WTC11 (cell line): ENCODE data around the gene IRF3. TPM values are rescaled to one million over a fixed set of nuclear protein-coding genes. Genes with fewer than 3 reads are reported as not detected.

ENCODE experiments used
- ETV6 ChIP-seq: sonication (generic); formaldehyde crosslinking; IDR thresholded peaks from 2 replicates; pipeline ENCODE4 v1.8.1; 2022; ENCODE audit warnings: mild to moderate bottlenecking, missing genetic modification reagents
- FOXK1 ChIP-seq: sonication (generic); formaldehyde crosslinking; IDR thresholded peaks from 2 replicates; pipeline ENCODE4 v1.8.0; 2022; ENCODE audit warnings: mild to moderate bottlenecking, moderate library complexity, missing genetic modification reagents
- JAZF1 ChIP-seq: fragments of 250-450 bp; sonication (Bioruptor Pico); IDR thresholded peaks from 2 replicates; pipeline ENCODE4 v1.9.0; 2021; ENCODE audit warnings: moderate library complexity, mild to moderate bottlenecking, inconsistent platforms
- JUN ChIP-seq: sonication (generic); formaldehyde crosslinking; IDR thresholded peaks from 2 replicates; pipeline ENCODE4 v1.8.0; 2023; ENCODE audit warnings: mild to moderate bottlenecking, missing genetic modification reagents
- MYBL2 ChIP-seq: sonication (generic); formaldehyde crosslinking; IDR thresholded peaks from 2 replicates; pipeline ENCODE4 v1.8.1; 2023; ENCODE audit warnings: mild to moderate bottlenecking, moderate library complexity, missing genetic modification reagents
- NFYB ChIP-seq: sonication (generic); formaldehyde crosslinking; conservative IDR thresholded peaks from 2 replicates; pipeline ENCODE4 v1.8.0; 2022; ENCODE audit warnings: low read depth, missing genetic modification reagents
- NR2C2 ChIP-seq: sonication (generic); formaldehyde crosslinking; IDR thresholded peaks from 2 replicates; pipeline ENCODE4 v1.8.0; 2022; ENCODE audit warnings: mild to moderate bottlenecking, missing genetic modification reagents
- OVOL2 ChIP-seq: fragments of 250-450 bp; sonication (Bioruptor Pico); IDR thresholded peaks from 2 replicates; pipeline ENCODE4 v1.9.0; 2021; ENCODE audit warnings: mild to moderate bottlenecking, borderline replicate concordance
- RORB ChIP-seq: fragments of 250-450 bp; sonication (Bioruptor Pico); IDR thresholded peaks from 2 replicates; pipeline ENCODE4 v1.9.0; 2021; ENCODE audit warnings: mild to moderate bottlenecking
- SOX15 ChIP-seq: fragments of 250-450 bp; sonication (Bioruptor Pico); IDR thresholded peaks from 2 replicates; pipeline ENCODE4 v1.9.0; 2021; ENCODE audit warnings: mild to moderate bottlenecking
- ZNF263 ChIP-seq: sonication (generic); formaldehyde crosslinking; IDR thresholded peaks from 2 replicates; pipeline ENCODE4 v1.8.1; 2022; ENCODE audit warnings: low read depth, mild to moderate bottlenecking, moderate library complexity, missing genetic modification reagents
- ZNF317 ChIP-seq: sonication (generic); formaldehyde crosslinking; IDR thresholded peaks from 2 replicates; pipeline ENCODE4 v1.8.1; 2023; ENCODE audit warnings: low read depth, mild to moderate bottlenecking, moderate library complexity, missing genetic modification reagents, borderline replicate concordance
- ZNF671 ChIP-seq: fragments of 250-450 bp; sonication (Bioruptor Pico); IDR thresholded peaks from 2 replicates; pipeline ENCODE4 v1.8.0; 2021; ENCODE audit warnings: mild to moderate bottlenecking
- total RNA-seq: library from RNA; stranded (reverse); gene quantifications from 3 replicates; pipeline ENCODE4 v1.2.3, GENCODE V29; 2021
- TF ChIP-seq, protein P1 (sequence below): sonication (generic); formaldehyde crosslinking; IDR thresholded peaks from 2 replicates; pipeline ENCODE4 v1.8.1; 2022; ENCODE audit warnings: mild to moderate bottlenecking, moderate library complexity, missing genetic modification reagents
- TF ChIP-seq, protein P2 (sequence below): fragments of 250-450 bp; sonication (Bioruptor Pico); IDR thresholded peaks from 2 replicates; pipeline ENCODE4 v1.9.0; 2021; ENCODE audit warnings: mild to moderate bottlenecking, borderline replicate concordance
- TF ChIP-seq, protein P3 (sequence below): sonication (generic); formaldehyde crosslinking; IDR thresholded peaks from 2 replicates; pipeline ENCODE4 v1.8.0; 2022; ENCODE audit warnings: mild to moderate bottlenecking, missing genetic modification reagents
- TF ChIP-seq, protein P4 (sequence below): sonication (generic); formaldehyde crosslinking; IDR thresholded peaks from 2 replicates; pipeline ENCODE4 v1.8.1; 2022; ENCODE audit warnings: mild to moderate bottlenecking, missing genetic modification reagents, moderate library complexity, borderline replicate concordance
- TF ChIP-seq, protein P5 (sequence below): sonication (generic); formaldehyde crosslinking; IDR thresholded peaks from 2 replicates; pipeline ENCODE4 v1.8.1; 2023; ENCODE audit warnings: mild to moderate bottlenecking, missing genetic modification reagents, moderate library complexity
- TF ChIP-seq, protein P6 (sequence below): sonication (generic); formaldehyde crosslinking; IDR thresholded peaks from 2 replicates; pipeline ENCODE4 v1.8.1; 2023; ENCODE audit warnings: mild to moderate bottlenecking, moderate library complexity, missing genetic modification reagents
- TF ChIP-seq, protein P7 (sequence below): sonication (generic); formaldehyde crosslinking; IDR thresholded peaks from 2 replicates; pipeline ENCODE4 v1.8.1; 2023; ENCODE audit warnings: mild to moderate bottlenecking, missing genetic modification reagents
- TF ChIP-seq, protein P8 (sequence below): sonication (generic); formaldehyde crosslinking; IDR thresholded peaks from 2 replicates; pipeline ENCODE4 v1.8.0; 2023; ENCODE audit warnings: missing genetic modification reagents, mild to moderate bottlenecking, borderline replicate concordance

IRF3 gene
- total RNA-seq, 1 experiment from 2014 or later = 165 TPM

DNA sequence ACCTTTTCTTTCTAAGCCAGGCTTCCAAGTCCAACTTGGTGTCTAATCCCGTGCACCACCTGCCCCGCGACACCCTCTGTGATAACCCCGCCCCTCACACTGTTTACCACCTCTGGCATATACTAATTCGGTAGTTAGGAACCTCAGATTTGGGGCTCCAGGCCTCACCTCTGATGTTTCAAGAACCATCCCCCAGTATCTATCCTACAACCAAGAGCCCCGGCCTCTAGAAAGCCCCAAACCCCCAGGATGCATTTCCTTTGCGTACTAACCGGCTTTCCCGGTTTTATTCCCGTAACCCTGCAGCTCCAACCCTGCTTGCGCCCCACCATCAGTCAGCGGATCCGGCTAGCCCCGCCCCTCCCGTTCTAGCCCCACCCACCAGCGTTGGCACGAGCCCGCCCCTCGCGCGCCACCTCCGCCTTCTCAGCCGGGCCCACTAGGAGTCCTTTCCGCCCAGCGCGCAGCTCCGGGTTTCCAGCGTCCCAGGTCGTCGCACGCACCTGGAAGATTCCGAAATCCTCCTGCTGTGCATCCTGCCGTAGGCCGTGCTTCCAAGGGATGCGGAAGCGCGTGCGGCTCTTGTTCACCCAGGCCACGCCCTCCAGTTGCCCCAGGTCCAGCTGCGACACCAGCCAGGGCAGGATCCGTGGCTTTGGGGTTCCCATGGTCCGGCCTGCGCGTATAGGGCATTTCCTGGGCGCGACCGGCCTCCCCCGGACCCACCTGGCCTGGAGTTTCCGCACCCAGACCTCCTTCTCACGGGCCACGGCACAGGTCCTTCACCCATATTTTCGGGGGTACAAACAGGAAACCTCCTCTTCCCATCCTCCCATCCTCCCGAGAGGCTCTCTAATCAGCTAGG lies 1.3 kb downstream of the IRF3 start (continued):
- TF ChIP-seq, protein P1, sequence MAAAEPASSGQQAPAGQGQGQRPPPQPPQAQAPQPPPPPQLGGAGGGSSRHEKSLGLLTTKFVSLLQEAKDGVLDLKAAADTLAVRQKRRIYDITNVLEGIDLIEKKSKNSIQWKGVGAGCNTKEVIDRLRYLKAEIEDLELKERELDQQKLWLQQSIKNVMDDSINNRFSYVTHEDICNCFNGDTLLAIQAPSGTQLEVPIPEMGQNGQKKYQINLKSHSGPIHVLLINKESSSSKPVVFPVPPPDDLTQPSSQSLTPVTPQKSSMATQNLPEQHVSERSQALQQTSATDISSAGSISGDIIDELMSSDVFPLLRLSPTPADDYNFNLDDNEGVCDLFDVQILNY (CRISPR knock-in tag) = 0 out of 2 replicates have a peak, but pooled peaks have one; percentile 75
- 0 out of 2 replicates have a peak, but pooled peaks have one; percentile 40 for TF ChIP-seq ZNF317
- TF ChIP-seq ZNF263 (CRISPR knock-in tag) = no peak
- no peak for TF ChIP-seq JAZF1 (CRISPR knock-in tag)
- no peak for TF ChIP-seq NFYB
- TF ChIP-seq, protein P2, sequence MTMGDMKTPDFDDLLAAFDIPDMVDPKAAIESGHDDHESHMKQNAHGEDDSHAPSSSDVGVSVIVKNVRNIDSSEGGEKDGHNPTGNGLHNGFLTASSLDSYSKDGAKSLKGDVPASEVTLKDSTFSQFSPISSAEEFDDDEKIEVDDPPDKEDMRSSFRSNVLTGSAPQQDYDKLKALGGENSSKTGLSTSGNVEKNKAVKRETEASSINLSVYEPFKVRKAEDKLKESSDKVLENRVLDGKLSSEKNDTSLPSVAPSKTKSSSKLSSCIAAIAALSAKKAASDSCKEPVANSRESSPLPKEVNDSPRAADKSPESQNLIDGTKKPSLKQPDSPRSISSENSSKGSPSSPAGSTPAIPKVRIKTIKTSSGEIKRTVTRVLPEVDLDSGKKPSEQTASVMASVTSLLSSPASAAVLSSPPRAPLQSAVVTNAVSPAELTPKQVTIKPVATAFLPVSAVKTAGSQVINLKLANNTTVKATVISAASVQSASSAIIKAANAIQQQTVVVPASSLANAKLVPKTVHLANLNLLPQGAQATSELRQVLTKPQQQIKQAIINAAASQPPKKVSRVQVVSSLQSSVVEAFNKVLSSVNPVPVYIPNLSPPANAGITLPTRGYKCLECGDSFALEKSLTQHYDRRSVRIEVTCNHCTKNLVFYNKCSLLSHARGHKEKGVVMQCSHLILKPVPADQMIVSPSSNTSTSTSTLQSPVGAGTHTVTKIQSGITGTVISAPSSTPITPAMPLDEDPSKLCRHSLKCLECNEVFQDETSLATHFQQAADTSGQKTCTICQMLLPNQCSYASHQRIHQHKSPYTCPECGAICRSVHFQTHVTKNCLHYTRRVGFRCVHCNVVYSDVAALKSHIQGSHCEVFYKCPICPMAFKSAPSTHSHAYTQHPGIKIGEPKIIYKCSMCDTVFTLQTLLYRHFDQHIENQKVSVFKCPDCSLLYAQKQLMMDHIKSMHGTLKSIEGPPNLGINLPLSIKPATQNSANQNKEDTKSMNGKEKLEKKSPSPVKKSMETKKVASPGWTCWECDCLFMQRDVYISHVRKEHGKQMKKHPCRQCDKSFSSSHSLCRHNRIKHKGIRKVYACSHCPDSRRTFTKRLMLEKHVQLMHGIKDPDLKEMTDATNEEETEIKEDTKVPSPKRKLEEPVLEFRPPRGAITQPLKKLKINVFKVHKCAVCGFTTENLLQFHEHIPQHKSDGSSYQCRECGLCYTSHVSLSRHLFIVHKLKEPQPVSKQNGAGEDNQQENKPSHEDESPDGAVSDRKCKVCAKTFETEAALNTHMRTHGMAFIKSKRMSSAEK (CRISPR knock-in tag) = no peak
- peak; percentile 46; the same call in 1 of the 2 replicates for TF ChIP-seq MYBL2 (CRISPR knock-in tag)
- TF ChIP-seq, protein P3, sequence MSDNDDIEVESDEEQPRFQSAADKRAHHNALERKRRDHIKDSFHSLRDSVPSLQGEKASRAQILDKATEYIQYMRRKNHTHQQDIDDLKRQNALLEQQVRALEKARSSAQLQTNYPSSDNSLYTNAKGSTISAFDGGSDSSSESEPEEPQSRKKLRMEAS (CRISPR knock-in tag) = peak; percentile 74; the same call in 1 of the 2 replicates
- TF ChIP-seq, protein P4, sequence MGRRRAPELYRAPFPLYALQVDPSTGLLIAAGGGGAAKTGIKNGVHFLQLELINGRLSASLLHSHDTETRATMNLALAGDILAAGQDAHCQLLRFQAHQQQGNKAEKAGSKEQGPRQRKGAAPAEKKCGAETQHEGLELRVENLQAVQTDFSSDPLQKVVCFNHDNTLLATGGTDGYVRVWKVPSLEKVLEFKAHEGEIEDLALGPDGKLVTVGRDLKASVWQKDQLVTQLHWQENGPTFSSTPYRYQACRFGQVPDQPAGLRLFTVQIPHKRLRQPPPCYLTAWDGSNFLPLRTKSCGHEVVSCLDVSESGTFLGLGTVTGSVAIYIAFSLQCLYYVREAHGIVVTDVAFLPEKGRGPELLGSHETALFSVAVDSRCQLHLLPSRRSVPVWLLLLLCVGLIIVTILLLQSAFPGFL (CRISPR knock-in tag) = no peak
- TF ChIP-seq FOXK1 (CRISPR knock-in tag) = peak; percentile 62; the same call in 1 of the 2 replicates
- no peak for TF ChIP-seq NR2C2 (CRISPR knock-in tag)
- TF ChIP-seq, protein P5, sequence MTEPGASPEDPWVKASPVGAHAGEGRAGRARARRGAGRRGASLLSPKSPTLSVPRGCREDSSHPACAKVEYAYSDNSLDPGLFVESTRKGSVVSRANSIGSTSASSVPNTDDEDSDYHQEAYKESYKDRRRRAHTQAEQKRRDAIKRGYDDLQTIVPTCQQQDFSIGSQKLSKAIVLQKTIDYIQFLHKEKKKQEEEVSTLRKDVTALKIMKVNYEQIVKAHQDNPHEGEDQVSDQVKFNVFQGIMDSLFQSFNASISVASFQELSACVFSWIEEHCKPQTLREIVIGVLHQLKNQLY (CRISPR knock-in tag) = peak; percentile 60; the same call in 1 of the 2 replicates
- no peak for TF ChIP-seq OVOL2 (CRISPR knock-in tag)
- 0 out of 2 replicates have a peak, but pooled peaks have one; percentile 18 for TF ChIP-seq JUN (CRISPR knock-in tag)
- peak; percentile 91 for TF ChIP-seq ETV6 (CRISPR knock-in tag)
- no peak for TF ChIP-seq SOX15 (CRISPR knock-in tag)
- TF ChIP-seq, protein P6, sequence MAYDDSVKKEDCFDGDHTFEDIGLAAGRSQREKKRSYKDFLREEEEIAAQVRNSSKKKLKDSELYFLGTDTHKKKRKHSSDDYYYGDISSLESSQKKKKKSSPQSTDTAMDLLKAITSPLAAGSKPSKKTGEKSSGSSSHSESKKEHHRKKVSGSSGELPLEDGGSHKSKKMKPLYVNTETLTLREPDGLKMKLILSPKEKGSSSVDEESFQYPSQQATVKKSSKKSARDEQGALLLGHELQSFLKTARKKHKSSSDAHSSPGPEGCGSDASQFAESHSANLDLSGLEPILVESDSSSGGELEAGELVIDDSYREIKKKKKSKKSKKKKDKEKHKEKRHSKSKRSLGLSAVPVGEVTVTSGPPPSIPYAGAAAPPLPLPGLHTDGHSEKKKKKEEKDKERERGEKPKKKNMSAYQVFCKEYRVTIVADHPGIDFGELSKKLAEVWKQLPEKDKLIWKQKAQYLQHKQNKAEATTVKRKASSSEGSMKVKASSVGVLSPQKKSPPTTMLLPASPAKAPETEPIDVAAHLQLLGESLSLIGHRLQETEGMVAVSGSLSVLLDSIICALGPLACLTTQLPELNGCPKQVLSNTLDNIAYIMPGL = peak; percentile 53; the same call in 1 of the 2 replicates
- TF ChIP-seq, protein P7, sequence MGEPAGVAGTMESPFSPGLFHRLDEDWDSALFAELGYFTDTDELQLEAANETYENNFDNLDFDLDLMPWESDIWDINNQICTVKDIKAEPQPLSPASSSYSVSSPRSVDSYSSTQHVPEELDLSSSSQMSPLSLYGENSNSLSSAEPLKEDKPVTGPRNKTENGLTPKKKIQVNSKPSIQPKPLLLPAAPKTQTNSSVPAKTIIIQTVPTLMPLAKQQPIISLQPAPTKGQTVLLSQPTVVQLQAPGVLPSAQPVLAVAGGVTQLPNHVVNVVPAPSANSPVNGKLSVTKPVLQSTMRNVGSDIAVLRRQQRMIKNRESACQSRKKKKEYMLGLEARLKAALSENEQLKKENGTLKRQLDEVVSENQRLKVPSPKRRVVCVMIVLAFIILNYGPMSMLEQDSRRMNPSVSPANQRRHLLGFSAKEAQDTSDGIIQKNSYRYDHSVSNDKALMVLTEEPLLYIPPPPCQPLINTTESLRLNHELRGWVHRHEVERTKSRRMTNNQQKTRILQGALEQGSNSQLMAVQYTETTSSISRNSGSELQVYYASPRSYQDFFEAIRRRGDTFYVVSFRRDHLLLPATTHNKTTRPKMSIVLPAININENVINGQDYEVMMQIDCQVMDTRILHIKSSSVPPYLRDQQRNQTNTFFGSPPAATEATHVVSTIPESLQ (CRISPR knock-in tag) = no peak
- TF ChIP-seq ZNF671 (CRISPR knock-in tag) = no peak
- TF ChIP-seq RORB (CRISPR knock-in tag) = no peak
- TF ChIP-seq, protein P8, sequence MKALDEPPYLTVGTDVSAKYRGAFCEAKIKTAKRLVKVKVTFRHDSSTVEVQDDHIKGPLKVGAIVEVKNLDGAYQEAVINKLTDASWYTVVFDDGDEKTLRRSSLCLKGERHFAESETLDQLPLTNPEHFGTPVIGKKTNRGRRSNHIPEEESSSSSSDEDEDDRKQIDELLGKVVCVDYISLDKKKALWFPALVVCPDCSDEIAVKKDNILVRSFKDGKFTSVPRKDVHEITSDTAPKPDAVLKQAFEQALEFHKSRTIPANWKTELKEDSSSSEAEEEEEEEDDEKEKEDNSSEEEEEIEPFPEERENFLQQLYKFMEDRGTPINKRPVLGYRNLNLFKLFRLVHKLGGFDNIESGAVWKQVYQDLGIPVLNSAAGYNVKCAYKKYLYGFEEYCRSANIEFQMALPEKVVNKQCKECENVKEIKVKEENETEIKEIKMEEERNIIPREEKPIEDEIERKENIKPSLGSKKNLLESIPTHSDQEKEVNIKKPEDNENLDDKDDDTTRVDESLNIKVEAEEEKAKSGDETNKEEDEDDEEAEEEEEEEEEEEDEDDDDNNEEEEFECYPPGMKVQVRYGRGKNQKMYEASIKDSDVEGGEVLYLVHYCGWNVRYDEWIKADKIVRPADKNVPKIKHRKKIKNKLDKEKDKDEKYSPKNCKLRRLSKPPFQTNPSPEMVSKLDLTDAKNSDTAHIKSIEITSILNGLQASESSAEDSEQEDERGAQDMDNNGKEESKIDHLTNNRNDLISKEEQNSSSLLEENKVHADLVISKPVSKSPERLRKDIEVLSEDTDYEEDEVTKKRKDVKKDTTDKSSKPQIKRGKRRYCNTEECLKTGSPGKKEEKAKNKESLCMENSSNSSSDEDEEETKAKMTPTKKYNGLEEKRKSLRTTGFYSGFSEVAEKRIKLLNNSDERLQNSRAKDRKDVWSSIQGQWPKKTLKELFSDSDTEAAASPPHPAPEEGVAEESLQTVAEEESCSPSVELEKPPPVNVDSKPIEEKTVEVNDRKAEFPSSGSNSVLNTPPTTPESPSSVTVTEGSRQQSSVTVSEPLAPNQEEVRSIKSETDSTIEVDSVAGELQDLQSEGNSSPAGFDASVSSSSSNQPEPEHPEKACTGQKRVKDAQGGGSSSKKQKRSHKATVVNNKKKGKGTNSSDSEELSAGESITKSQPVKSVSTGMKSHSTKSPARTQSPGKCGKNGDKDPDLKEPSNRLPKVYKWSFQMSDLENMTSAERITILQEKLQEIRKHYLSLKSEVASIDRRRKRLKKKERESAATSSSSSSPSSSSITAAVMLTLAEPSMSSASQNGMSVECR (CRISPR knock-in tag) = peak; percentile 88
